HepG2 (cell line): ENCODE results near the gene QKI. TPM values are rescaled to one million over a fixed set of nuclear protein-coding genes. Genes with fewer than 3 reads are reported as not detected.

Experiments used
- ATAC-seq: fragments of 200-7000 bp; cut with Tn5 transposase; 3 replicates; pipeline ENCODE4 v1.9.1; 2020; ENCODE audit warnings: mild to moderate bottlenecking, moderate library complexity
- BruUV-seq: library from RNA; stranded (reverse); fragments of 400-500 nt; replicated peaks from 2 replicates; lab custom pipeline; 2021; lab: Mats Ljungman, UMichigan
- CTCF ChIA-PET: fragments of 300-600 bp; formaldehyde crosslinking; extraction: SDS; loops from one replicate; lab custom pipeline; 2021; ENCODE audit warnings: low total read pairs, inconsistent platforms, low intra/inter-chr PET ratio; lab: Yijun Ruan, JAX
- POLR2A ChIA-PET: fragments of 350-600 bp; sonication (Branson Sonifier 250); formaldehyde crosslinking; loops from one replicate; lab custom pipeline; 2020; ENCODE audit warnings: antibody characterized with exemption, inconsistent platforms; lab: Yijun Ruan, JAX
- DNase-seq: peaks from one replicate; pipeline ENCODE4 v3.0.0-alpha.2; 2015; ENCODE audit warnings: low spot score
- FAIRE-seq: peaks from 3 replicates; lab custom pipeline; 2011; peaks lifted over from hg19 to GRCh38; lab: Jason Lieb, UNC
- H2AFZ ChIP-seq: one replicate; pipeline ENCODE4 v1.6.1; 2011; ENCODE audit warnings: low read length, inconsistent platforms
- H3K27ac ChIP-seq: fragments of 300-600 bp; 3 replicates; pipeline ENCODE4 v1.8.0; 2011; ENCODE audit warnings: mixed run types, mild to moderate bottlenecking, mixed read lengths, low read length, inconsistent platforms; ENCODE audit not compliant: insufficient read depth; ENCODE audit errors: extremely low read length
- H3K27me3 ChIP-seq, 2 experiments: fragments of 200-600 bp in 1 of 2; 2 replicates in 1 of 2; 3 replicates in 1 of 2; pipeline versions ENCODE4 v1.6.0 to v1.8.0; 2011; ENCODE audit warnings: low read length in 2 of 2, mild to moderate bottlenecking in 2 of 2, moderate library complexity in 2 of 2, inconsistent platforms in 1 of 2; ENCODE audit not compliant: insufficient read depth in 2 of 2, control insufficient read depth in 1 of 2
- H3K36me3 ChIP-seq, 2 experiments: fragments of 200-600 bp in 1 of 2; replicated peaks in 1 of 2; 2 replicates in 1 of 2; 3 replicates in 1 of 2; pipeline versions ENCODE4 v1.5.1 to v1.8.0; 2011; ENCODE audit warnings: low read length in 2 of 2, inconsistent platforms in 1 of 2; ENCODE audit not compliant: insufficient read depth in 2 of 2, control insufficient read depth in 1 of 2
- H3K4me1 ChIP-seq: 2 replicates; pipeline ENCODE4 v1.5.1; 2012; ENCODE audit warnings: low read length, inconsistent platforms; ENCODE audit not compliant: insufficient read depth
- H3K4me2 ChIP-seq: 2 replicates; pipeline ENCODE4 v1.6.0; 2011; ENCODE audit warnings: low read depth, low read length, inconsistent platforms
- H3K4me3 ChIP-seq, 3 experiments: fragments of 200-600 bp in 1 of 3; sonication (generic), shearing (Covaris generic) in 1 of 3; replicated peaks in 1 of 3; 2 replicates each; pipeline ENCODE4 v1.5.1; 2011 to 2016; ENCODE audit warnings: low read length in 3 of 3, inconsistent platforms in 2 of 3, low read depth in 2 of 3, mild to moderate bottlenecking in 2 of 3, control low read depth in 1 of 3, mixed read lengths in 1 of 3; ENCODE audit not compliant: insufficient read depth in 1 of 3
- H3K79me2 ChIP-seq: one replicate; pipeline ENCODE4 v1.6.1; 2011; ENCODE audit warnings: low read length, inconsistent platforms; ENCODE audit not compliant: insufficient read depth
- H3K9ac ChIP-seq: 2 replicates; pipeline ENCODE4 v1.6.0; 2011; ENCODE audit warnings: mild to moderate bottlenecking, low read depth, low read length, inconsistent platforms; ENCODE audit not compliant: insufficient read depth
- H3K9me3 ChIP-seq: 2 replicates; pipeline ENCODE4 v1.5.1; 2012; ENCODE audit warnings: mild to moderate bottlenecking, low read length
- H4K20me1 ChIP-seq: 2 replicates; pipeline ENCODE4 v1.6.0; 2011; ENCODE audit warnings: inconsistent platforms, mild to moderate bottlenecking, low read length, moderate library complexity; ENCODE audit not compliant: insufficient read depth
- ARHGAP35 ChIP-seq: sonication (generic); formaldehyde crosslinking; IDR thresholded peaks from 2 replicates; pipeline ENCODE4 v1.9.0; 2022; ENCODE audit warnings: mild to moderate bottlenecking, inconsistent platforms, moderate library complexity, missing genetic modification reagents, borderline replicate concordance
- TBL1XR1 ChIP-seq: fragments of 150-350 bp; IDR thresholded peaks from 2 replicates; pipeline ENCODE4 v1.6.1; 2014; ENCODE audit warnings: borderline replicate concordance, low read length; ENCODE audit not compliant: partially characterized antibody
- TEAD2 ChIP-seq: sonication (generic); formaldehyde crosslinking; IDR thresholded peaks from 2 replicates; pipeline ENCODE4 v1.9.0; 2021; ENCODE audit warnings: missing genetic modification reagents
- ZNF263 ChIP-seq: sonication (generic); formaldehyde crosslinking; IDR thresholded peaks from 2 replicates; pipeline ENCODE4 v1.4.0; 2020; ENCODE audit warnings: missing genetic modification reagents
- ZNF44 ChIP-seq: sonication (generic); formaldehyde crosslinking; IDR thresholded peaks from 2 replicates; pipeline ENCODE4 v1.5.1; 2020; ENCODE audit warnings: mild to moderate bottlenecking, missing genetic modification reagents
- ZNF670 ChIP-seq: sonication (generic); formaldehyde crosslinking; IDR thresholded peaks from 2 replicates; pipeline ENCODE4 v1.8.0; 2022; ENCODE audit warnings: mild to moderate bottlenecking, missing genetic modification reagents, borderline replicate concordance
- WGBS: methylation state at CpG from one replicate; pipeline ENCODE4 v1.1.6; 2017; ENCODE audit warnings: low lambda C conversion rate; 5-methylcytosine and 5-hydroxymethylcytosine counted together
- in situ Hi-C: cut with HindIII; loops from 2 replicates; pipeline ENCODE4 v1.10.0; 2017; ENCODE audit warnings: low pct_unique_long_range_greater_than_20kb; ENCODE audit not compliant: extremely low pct_ligation_motif_present
- intact Hi-C: fragments of 100-400 bp; cut with micrococcal nuclease; formaldehyde crosslinking; loops from one replicate; pipeline ENCODE4 v1.10.0; 2022; ENCODE audit not compliant: unreplicated experiment
- polyA plus RNA-seq, 8 experiments: library from polyadenylated mRNA; depleted of rRNA in 3 of 8; stranded (reverse) in 7 of 8; unstranded in 1 of 8; fragments of >200 nt; fragmentation: Illumina TruSeq in 4 of 8; extraction: Trizol in 4 of 8; gene quantifications; 2 replicates each; pipeline versions ENCODE4 v1.2.1 to v1.2.3, GENCODE V29; 2011 to 2016; ENCODE audit warnings: low read depth in 4 of 8, missing spikeins in 1 of 8, mixed read lengths in 1 of 8; ENCODE audit not compliant: insufficient read depth in 1 of 8
- total RNA-seq, 5 experiments: library from RNA; depleted of rRNA; stranded (reverse); fragments of >200 nt; fragmentation: Illumina TruSeq; extraction: Trizol; gene quantifications; 2 replicates each; pipeline ENCODE4 v1.2.3, GENCODE V29; 2016; ENCODE audit warnings: low read depth in 1 of 5
- TF ChIP-seq, protein P1 (sequence below): sonication (generic); formaldehyde crosslinking; IDR thresholded peaks from 2 replicates; pipeline ENCODE4 v1.8.0; 2022; ENCODE audit warnings: mild to moderate bottlenecking, missing genetic modification reagents, borderline replicate concordance
- TF ChIP-seq, protein P2 (sequence below): sonication (generic); formaldehyde crosslinking; IDR thresholded peaks from 2 replicates; pipeline ENCODE4 v1.5.0; 2020; ENCODE audit warnings: missing genetic modification reagents, mild to moderate bottlenecking, borderline replicate concordance
- TF ChIP-seq, protein P3 (sequence below): sonication (generic); formaldehyde crosslinking; IDR thresholded peaks from 2 replicates; pipeline ENCODE4 v1.5.0; 2020; ENCODE audit warnings: mild to moderate bottlenecking, missing genetic modification reagents

QKI gene
- total and polyA plus RNA-seq, 2 of the 13 experiments (the other 11 are each of a cell fraction or from before 2014, with no cell fraction given) = 136 to 137 TPM

DNA sequence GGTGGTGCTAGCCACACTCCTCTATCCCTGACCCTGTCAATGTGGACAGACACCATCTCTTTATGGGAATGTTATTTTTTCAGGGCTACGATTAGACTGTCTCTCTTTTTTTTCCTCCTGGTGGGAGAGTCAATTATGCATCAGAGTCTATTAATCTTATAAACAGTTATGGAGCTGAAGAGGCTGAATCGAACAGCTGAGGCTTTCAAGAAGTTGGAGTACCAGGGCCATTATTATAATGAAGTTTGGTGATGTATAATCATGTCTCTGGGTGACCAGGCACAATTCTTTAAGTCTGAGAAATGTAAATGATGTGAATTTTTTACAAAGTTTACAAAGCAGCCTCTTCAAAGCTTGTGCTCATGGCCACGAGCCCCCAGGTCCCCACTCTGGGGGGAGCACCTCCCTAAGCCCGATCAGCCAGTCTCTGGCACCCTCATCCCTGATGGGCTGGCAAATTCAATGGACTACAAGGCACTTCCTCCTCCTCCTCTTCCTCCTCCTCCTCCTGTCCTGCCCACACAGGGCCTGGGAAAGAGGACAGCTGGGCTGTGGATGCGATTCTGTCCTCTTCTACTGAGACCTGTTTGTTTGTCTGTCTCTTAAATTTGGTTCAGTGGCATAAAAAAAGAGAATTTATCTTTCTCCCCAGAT lies 43.9 kb upstream of the QKI start:
- H3K4me1 ChIP-seq = peaks cover 11% of the 10 kb centered on the region; the same call in 1 of the 2 replicates
- H3K27ac ChIP-seq = no peak overlapping the region
- H3K4me3 ChIP-seq = no peak overlapping the region
- in situ Hi-C loops (no loop called here), intact Hi-C loops (no loop called here)
- no peak overlapping the region for H2AFZ ChIP-seq
- H3K36me3 ChIP-seq = no peaks in the 10 kb centered on the region
- no peaks in the 10 kb centered on the region for H4K20me1 ChIP-seq
- ATAC-seq (no peak), DNase-seq (no peak), FAIRE-seq (no peak)
- TF ChIP-seq, protein P1, sequence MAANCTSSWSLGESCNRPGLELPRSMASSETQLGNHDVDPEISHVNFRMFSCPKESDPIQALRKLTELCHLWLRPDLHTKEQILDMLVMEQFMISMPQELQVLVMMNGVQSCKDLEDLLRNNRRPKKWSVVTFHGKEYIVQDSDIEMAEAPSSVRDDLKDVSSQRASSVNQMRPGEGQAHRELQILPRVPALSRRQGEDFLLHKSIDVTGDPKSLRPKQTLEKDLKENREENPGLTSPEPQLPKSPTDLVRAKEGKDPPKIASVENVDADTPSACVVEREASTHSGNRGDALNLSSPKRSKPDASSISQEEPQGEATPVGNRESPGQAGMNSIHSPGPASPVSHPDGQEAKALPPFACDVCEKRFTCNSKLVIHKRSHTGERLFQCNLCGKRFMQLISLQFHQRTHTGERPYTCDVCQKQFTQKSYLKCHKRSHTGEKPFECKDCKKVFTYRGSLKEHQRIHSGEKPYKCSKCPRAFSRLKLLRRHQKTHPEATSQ (CRISPR knock-in tag) = no peak
- TF ChIP-seq ZNF263 (CRISPR knock-in tag) = peak; percentile 17; the same call in 1 of the 2 replicates
- no peaks in the 10 kb centered on the region for H3K79me2 ChIP-seq
- ChIA-PET CTCF (no interaction called here), POLR2A (no interaction called here)
- H3K27me3 ChIP-seq = peaks cover 2 to 57% of the 10 kb centered on the region in 2 experiments; a peak in 3 of 5 replicates
- no TSS peak for BruUV-seq
- no peaks in the 10 kb centered on the region for H3K9me3 ChIP-seq
- no peak overlapping the region for H3K9ac ChIP-seq
- peak overlapping the region; percentile 4; the same call in 1 of the 2 replicates for H3K4me2 ChIP-seq
- 12% methylated on average over 5 of the region's 5 CpGs for WGBS

DNA sequence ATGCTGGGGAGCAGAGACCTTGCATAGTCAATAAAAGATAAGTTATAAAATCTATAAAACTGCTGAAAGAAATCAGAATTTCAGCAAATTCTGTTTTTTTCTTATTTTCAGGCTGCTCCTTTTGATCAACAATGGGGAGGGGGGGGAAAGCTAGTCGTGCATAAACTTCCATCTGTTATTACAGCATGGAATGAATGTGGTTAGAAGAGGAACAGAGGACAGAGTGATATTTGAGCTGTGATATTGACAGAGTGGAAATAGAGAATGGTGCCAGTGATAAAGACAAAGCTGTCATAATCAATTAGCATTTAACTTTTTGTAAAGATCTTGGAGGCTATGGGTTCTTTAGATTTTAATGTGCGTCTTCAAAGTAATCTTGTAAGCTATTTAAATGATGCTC lies 43.4 kb upstream of the QKI start:
- Histone ChIP-seq H3K4me1 (peaks cover 11% of the 10 kb centered on the region; the same call in 1 of the 2 replicates), H3K4me3 (no peak overlapping the region), H3K27me3 (peaks cover 2 to 55% of the 10 kb centered on the region in 2 experiments; a peak in 3 of 5 replicates), H2AFZ (no peak overlapping the region), H3K9ac (no peak overlapping the region), H3K79me2 (no peaks in the 10 kb centered on the region), H3K36me3 (no peaks in the 10 kb centered on the region), H4K20me1 (no peaks in the 10 kb centered on the region), H3K4me2 (no peak overlapping the region), H3K27ac (no peak overlapping the region), H3K9me3 (no peaks in the 10 kb centered on the region)
- DNase-seq (no peak), FAIRE-seq (no peak), ATAC-seq (no peak)
- no TSS peak for BruUV-seq
- intact Hi-C loops = no loop called here
- 28% methylated on average over 2 of the region's 2 CpGs for WGBS
- ChIA-PET CTCF (no interaction called here), POLR2A (no interaction called here)
- in situ Hi-C loops = no loop called here
- TF ChIP-seq ARHGAP35 (CRISPR knock-in tag) = no peak
- no peak for TF ChIP-seq ZNF670 (CRISPR knock-in tag)
- no peak for TF ChIP-seq TEAD2 (CRISPR knock-in tag)
- TF ChIP-seq, protein P2, sequence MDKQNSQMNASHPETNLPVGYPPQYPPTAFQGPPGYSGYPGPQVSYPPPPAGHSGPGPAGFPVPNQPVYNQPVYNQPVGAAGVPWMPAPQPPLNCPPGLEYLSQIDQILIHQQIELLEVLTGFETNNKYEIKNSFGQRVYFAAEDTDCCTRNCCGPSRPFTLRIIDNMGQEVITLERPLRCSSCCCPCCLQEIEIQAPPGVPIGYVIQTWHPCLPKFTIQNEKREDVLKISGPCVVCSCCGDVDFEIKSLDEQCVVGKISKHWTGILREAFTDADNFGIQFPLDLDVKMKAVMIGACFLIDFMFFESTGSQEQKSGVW (CRISPR knock-in tag) = no peak
- TF ChIP-seq ZNF44 = no peak
- TF ChIP-seq, protein P3, sequence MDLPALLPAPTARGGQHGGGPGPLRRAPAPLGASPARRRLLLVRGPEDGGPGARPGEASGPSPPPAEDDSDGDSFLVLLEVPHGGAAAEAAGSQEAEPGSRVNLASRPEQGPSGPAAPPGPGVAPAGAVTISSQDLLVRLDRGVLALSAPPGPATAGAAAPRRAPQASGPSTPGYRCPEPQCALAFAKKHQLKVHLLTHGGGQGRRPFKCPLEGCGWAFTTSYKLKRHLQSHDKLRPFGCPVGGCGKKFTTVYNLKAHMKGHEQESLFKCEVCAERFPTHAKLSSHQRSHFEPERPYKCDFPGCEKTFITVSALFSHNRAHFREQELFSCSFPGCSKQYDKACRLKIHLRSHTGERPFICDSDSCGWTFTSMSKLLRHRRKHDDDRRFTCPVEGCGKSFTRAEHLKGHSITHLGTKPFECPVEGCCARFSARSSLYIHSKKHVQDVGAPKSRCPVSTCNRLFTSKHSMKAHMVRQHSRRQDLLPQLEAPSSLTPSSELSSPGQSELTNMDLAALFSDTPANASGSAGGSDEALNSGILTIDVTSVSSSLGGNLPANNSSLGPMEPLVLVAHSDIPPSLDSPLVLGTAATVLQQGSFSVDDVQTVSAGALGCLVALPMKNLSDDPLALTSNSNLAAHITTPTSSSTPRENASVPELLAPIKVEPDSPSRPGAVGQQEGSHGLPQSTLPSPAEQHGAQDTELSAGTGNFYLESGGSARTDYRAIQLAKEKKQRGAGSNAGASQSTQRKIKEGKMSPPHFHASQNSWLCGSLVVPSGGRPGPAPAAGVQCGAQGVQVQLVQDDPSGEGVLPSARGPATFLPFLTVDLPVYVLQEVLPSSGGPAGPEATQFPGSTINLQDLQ (CRISPR knock-in tag) = no peak
- no peak for TF ChIP-seq TBL1XR1
